Neural cell (in vitro differentiated cells): ENCODE data around the gene ERMAP. TPM values are rescaled to one million over a fixed set of nuclear protein-coding genes. Genes with fewer than 3 reads are reported as not detected.

Experiments used
- H2AFZ ChIP-seq: fragments of 200-600, 300-800 bp; sonication (generic), shearing (Covaris generic); 2 replicates; pipeline ENCODE4 v1.6.0; 2014; ENCODE audit warnings: low read depth, mild to moderate bottlenecking, antibody characterized with exemption, low read length, moderate library complexity
- H3F3A ChIP-seq: fragments of 200-600 bp; shearing (Covaris generic); 2 replicates; pipeline ENCODE4 v1.6.1; 2016; ENCODE audit warnings: mild to moderate bottlenecking, moderate library complexity, mixed read lengths, antibody characterized with exemption, low read length; ENCODE audit not compliant: insufficient read depth, poor library complexity, severe bottlenecking
- H3K27ac ChIP-seq: fragments of 200-600, 300-800 bp; sonication (generic), shearing (Covaris generic); 2 replicates; pipeline ENCODE4 v1.5.1; 2014; ENCODE audit warnings: mild to moderate bottlenecking, low read length, moderate library complexity
- H3K27me3 ChIP-seq: fragments of 300-800, 200-600 bp; sonication (generic), shearing (Covaris generic); 2 replicates; pipeline ENCODE4 v1.6.0; 2014; ENCODE audit warnings: mild to moderate bottlenecking, low read depth, low read length, moderate library complexity; ENCODE audit not compliant: insufficient read depth
- H3K36me3 ChIP-seq: fragments of 300-800, 200-600 bp; sonication (generic), shearing (Covaris generic); 2 replicates; pipeline ENCODE4 v1.5.1; 2014; ENCODE audit warnings: mild to moderate bottlenecking, antibody characterized with exemption, low read length, moderate library complexity; ENCODE audit not compliant: insufficient read depth
- H3K4me2 ChIP-seq: fragments of 300-800, 200-600 bp; sonication (generic), shearing (Covaris generic); 2 replicates; pipeline ENCODE4 v1.6.0; 2014; ENCODE audit warnings: mild to moderate bottlenecking, low read length
- H3K4me3 ChIP-seq: fragments of 300-800, 200-600 bp; sonication (generic), shearing (Covaris generic); 2 replicates; pipeline ENCODE4 v1.5.1; 2014; ENCODE audit warnings: mild to moderate bottlenecking, low read length, moderate library complexity
- H3K79me2 ChIP-seq: fragments of 200-600 bp; shearing (Covaris generic); replicated peaks from 2 replicates; pipeline ENCODE4 v1.6.0; 2014; ENCODE audit warnings: mild to moderate bottlenecking, low read length, moderate library complexity; ENCODE audit not compliant: insufficient read depth
- H3K9ac ChIP-seq: fragments of 300-800, 200-600 bp; sonication (generic), shearing (Covaris generic); 2 replicates; pipeline ENCODE4 v1.6.1; 2016; ENCODE audit warnings: mild to moderate bottlenecking, low read length, mixed read lengths
- H3K9me2 ChIP-seq: fragments of 200-600 bp; shearing (Covaris generic); 2 replicates; pipeline ENCODE4 v1.6.1; 2016; ENCODE audit warnings: mild to moderate bottlenecking, low read length, mixed read lengths; ENCODE audit not compliant: insufficient read depth
- H3K9me3 ChIP-seq: fragments of 200-600, 300-800 bp; sonication (generic), shearing (Covaris generic); 2 replicates; pipeline ENCODE4 v1.6.1; 2016; ENCODE audit warnings: mild to moderate bottlenecking, mixed run types, low read length, moderate library complexity, mixed read lengths
- H4K20me1 ChIP-seq: fragments of 200-600 bp; shearing (Covaris generic); 2 replicates; pipeline ENCODE4 v1.6.1; 2016; ENCODE audit warnings: mild to moderate bottlenecking, mixed run types; ENCODE audit not compliant: insufficient read depth
- EP300 ChIP-seq: fragments of 450-650 bp; conservative IDR thresholded peaks from 2 replicates; pipeline ENCODE4 v1.6.1; 2014; ENCODE audit warnings: antibody characterized with exemption, mild to moderate bottlenecking, moderate library complexity; ENCODE audit not compliant: poor library complexity, severe bottlenecking
- EZH2 ChIP-seq: fragments of 200-600, 300-800 bp; shearing (Covaris generic), sonication (generic); IDR thresholded peaks from 2 replicates; pipeline ENCODE4 v1.6.1; 2014; ENCODE audit warnings: antibody characterized with exemption, low read length, borderline replicate concordance, mild to moderate bottlenecking; ENCODE audit not compliant: insufficient read depth, poor library complexity, severe bottlenecking
- MXI1 ChIP-seq: fragments of 450-650 bp; conservative IDR thresholded peaks from 2 replicates; pipeline ENCODE4 v1.6.1; 2014; ENCODE audit warnings: antibody characterized with exemption, mild to moderate bottlenecking; ENCODE audit not compliant: poor library complexity, severe bottlenecking
- POLR2AphosphoS5 ChIP-seq: IDR thresholded peaks from 2 replicates; pipeline ENCODE4 v1.6.1; 2012
- RAD21 ChIP-seq: fragments of 450-650 bp; conservative IDR thresholded peaks from 2 replicates; pipeline ENCODE4 v1.6.1; 2014; ENCODE audit warnings: antibody characterized with exemption, mild to moderate bottlenecking, moderate library complexity
- REST ChIP-seq: IDR thresholded peaks from 2 replicates; pipeline ENCODE4 v1.6.1; 2012; ENCODE audit warnings: borderline replicate concordance
- SMC3 ChIP-seq: fragments of 450-650 bp; conservative IDR thresholded peaks from 2 replicates; pipeline ENCODE4 v1.6.1; 2014; ENCODE audit warnings: antibody characterized with exemption, mild to moderate bottlenecking, moderate library complexity; ENCODE audit not compliant: poor library complexity
- TAF1 ChIP-seq: IDR thresholded peaks from 2 replicates; pipeline ENCODE4 v1.6.1; 2012; ENCODE audit warnings: low read depth
- polyA plus RNA-seq: library from polyadenylated mRNA; depleted of rRNA; stranded (reverse); fragments of >200 nt; gene quantifications from 2 replicates; pipeline ENCODE4 v1.2.3, GENCODE V29; 2014
- TF ChIP-seq, protein P1 (sequence below): fragments of 450-650 bp; IDR thresholded peaks from 2 replicates; pipeline ENCODE4 v1.5.1; 2014; ENCODE audit warnings: antibody characterized with exemption, mild to moderate bottlenecking, moderate library complexity; ENCODE audit not compliant: poor library complexity, severe bottlenecking

The ERMAP gene
- polyA plus RNA-seq, 1 donor from 2014 or later: 10.6 TPM

GRCh38 chr1:42777852-42778251 lies 39.1 kb upstream of the ERMAP start:
- H3K9ac ChIP-seq: no peak overlapping the region
- TF ChIP-seq EZH2 (no peak), EP300 (no peak), RAD21 (peak; percentile 74), REST (no peak), SMC3 (peak; percentile 80), MXI1 (no peak), POLR2AphosphoS5 (no peak), TAF1 (no peak)
- TF ChIP-seq, protein P1, sequence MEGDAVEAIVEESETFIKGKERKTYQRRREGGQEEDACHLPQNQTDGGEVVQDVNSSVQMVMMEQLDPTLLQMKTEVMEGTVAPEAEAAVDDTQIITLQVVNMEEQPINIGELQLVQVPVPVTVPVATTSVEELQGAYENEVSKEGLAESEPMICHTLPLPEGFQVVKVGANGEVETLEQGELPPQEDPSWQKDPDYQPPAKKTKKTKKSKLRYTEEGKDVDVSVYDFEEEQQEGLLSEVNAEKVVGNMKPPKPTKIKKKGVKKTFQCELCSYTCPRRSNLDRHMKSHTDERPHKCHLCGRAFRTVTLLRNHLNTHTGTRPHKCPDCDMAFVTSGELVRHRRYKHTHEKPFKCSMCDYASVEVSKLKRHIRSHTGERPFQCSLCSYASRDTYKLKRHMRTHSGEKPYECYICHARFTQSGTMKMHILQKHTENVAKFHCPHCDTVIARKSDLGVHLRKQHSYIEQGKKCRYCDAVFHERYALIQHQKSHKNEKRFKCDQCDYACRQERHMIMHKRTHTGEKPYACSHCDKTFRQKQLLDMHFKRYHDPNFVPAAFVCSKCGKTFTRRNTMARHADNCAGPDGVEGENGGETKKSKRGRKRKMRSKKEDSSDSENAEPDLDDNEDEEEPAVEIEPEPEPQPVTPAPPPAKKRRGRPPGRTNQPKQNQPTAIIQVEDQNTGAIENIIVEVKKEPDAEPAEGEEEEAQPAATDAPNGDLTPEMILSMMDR: peak; percentile 69
- no peak overlapping the region for H2AFZ ChIP-seq
- no peaks in the 10 kb centered on the region for H4K20me1 ChIP-seq
- H3K27ac ChIP-seq: no peak overlapping the region
- no peaks in the 10 kb centered on the region for H3K9me3 ChIP-seq
- no peaks in the 10 kb centered on the region for H3K79me2 ChIP-seq
- H3K4me2 ChIP-seq: no peak overlapping the region
- no peaks in the 10 kb centered on the region for H3K9me2 ChIP-seq
- peaks cover 15% of the 10 kb centered on the region for H3K36me3 ChIP-seq
- no peak overlapping the region for H3K4me3 ChIP-seq
- H3K27me3 ChIP-seq: no peaks in the 10 kb centered on the region
- no peaks in the 10 kb centered on the region for H3F3A ChIP-seq

DNA sequence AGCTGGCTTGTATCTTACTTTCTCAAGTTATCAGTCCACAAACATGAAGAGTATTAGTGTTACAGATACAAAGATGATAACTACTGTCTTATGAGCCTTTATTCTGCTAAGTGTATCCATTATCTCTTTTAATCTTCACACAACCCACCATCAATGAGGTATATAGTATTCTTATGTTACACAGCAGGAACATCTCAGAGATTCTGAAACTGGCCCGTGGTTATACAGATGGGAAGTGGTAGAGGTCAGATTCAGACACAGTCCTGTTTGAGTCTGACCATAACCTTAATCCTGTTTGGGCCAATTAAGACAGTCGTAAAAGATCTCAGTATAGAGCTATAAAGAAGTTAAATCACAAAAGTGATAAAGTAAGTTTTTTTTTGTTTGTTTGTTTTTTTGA lies 37.2 kb upstream of the ERMAP start:
- no peaks in the 10 kb centered on the region for H3K79me2 ChIP-seq
- no peaks in the 10 kb centered on the region for H3K9me2 ChIP-seq
- TF ChIP-seq, protein P1: no peak
- TF ChIP-seq EP300 (no peak), SMC3 (no peak), TAF1 (no peak), POLR2AphosphoS5 (no peak), MXI1 (no peak)
- H2AFZ ChIP-seq: no peak overlapping the region
- no peaks in the 10 kb centered on the region for H3K27me3 ChIP-seq
- no peak overlapping the region for H3K27ac ChIP-seq
- no peak overlapping the region for H3K4me2 ChIP-seq
- H3F3A ChIP-seq: no peaks in the 10 kb centered on the region
- H3K4me3 ChIP-seq: no peak overlapping the region
- no peak overlapping the region for H3K9ac ChIP-seq
- H3K36me3 ChIP-seq: peaks cover 11% of the 10 kb centered on the region
- no peaks in the 10 kb centered on the region for H3K9me3 ChIP-seq
- no peaks in the 10 kb centered on the region for H4K20me1 ChIP-seq
